ENCODE results near the gene GIGYF2. TPM values are rescaled to one million over a fixed set of nuclear protein-coding genes. Genes with fewer than 3 reads are reported as not detected.

Gene GIGYF2
- total RNA-seq, 1 experiment from 2014 or later = 60.6 TPM

DNA sequence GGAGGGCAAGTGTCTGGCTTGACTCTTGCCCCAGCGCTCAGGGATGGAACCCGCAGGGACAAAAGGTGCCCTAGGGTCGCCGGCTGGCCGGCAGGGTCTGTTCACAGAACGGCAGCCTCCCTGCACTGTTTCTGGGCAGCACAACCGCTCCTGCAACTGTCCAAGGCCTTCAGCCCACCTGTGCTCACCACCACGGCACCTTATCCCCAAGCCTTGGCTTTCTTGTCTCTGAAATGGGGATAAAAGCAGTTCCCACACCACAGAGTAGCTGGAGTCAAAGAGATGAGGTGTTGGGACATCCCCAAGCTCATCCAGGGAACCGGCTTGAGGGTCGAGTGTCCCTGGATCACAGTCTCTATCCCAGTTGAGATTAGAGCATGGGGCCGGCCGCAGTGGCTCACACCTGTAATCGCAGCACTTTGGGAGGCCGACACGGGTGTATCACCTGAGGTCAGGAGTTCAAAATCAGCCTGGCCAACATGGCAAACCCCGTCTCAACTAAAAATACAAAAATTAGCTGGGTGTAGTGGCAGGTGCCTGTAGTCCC lies 177.6 kb downstream of the GIGYF2 start:
- Histone ChIP-seq H3K9ac (ENCODE audit: low read length) (no peak overlapping the region), H3K4me3 (replicated peaks in 1 of 2; ENCODE audit: low read depth in 1 of 2, low read length in 2 of 2) (no peak overlapping the region), H4K20me1 (ENCODE audit: insufficient read depth) (no peaks in the 10 kb centered on the region), H3K9me3 (ENCODE audit: control insufficient read depth in 1 of 2, insufficient read depth in 1 of 2, low read depth in 1 of 2, low read length in 2 of 2) (no peaks in the 10 kb centered on the region), H3K4me1 (ENCODE audit: control insufficient read depth in 1 of 2, insufficient read depth in 2 of 2, low read length in 2 of 2) (no peaks in the 10 kb centered on the region), H3K36me3 (ENCODE audit: control insufficient read depth in 1 of 2, insufficient read depth in 2 of 2, low read length in 2 of 2) (0 out of 4 replicates have a peak, but pooled peaks cover 0 to 7% of the 10 kb centered on the region in 2 experiments), H2AFZ (ENCODE audit: low read depth, low read length, poor library complexity, severe bottlenecking) (no peak overlapping the region), H3K9me2 (ENCODE audit: insufficient read depth) (no peaks in the 10 kb centered on the region), H3K27me3 (ENCODE audit: insufficient read depth, low read length) (no peaks in the 10 kb centered on the region), H3K4me2 (ENCODE audit: low read length) (no peak overlapping the region), H3K27ac (ENCODE audit: low read depth, low read length) (no peak overlapping the region), H3K79me2 (ENCODE audit: insufficient read depth, low read length) (no peaks in the 10 kb centered on the region)
- RAD21 ChIA-PET (ENCODE audit: low non-redundant PET in 1 of 2, low total read pairs in 2 of 2, uncharacterized antibody in 2 of 2, unreplicated experiment in 2 of 2) = no interaction called here
- no TSS peak for BruUV-seq (replicated peaks)
- CTCF ChIA-PET = no interaction called here
- DNase-seq (ENCODE audit: low read depth, low spot score) (no peak), ATAC-seq (no peak)
- intact Hi-C loops (cut with micrococcal nuclease) = no loop called here
- POLR2A ChIA-PET = no interaction called here
- TF ChIP-seq ZNF274 (IDR thresholded peaks at IDR 0.05; ENCODE audit: low read depth, low read length) (no peak), POLR2A (IDR thresholded peaks at IDR 0.05; ENCODE audit: borderline replicate concordance, extremely low read depth, insufficient read depth, insufficient read length) (no peak), YY1 (IDR thresholded peaks at IDR 0.05; ENCODE audit: extremely low read depth, insufficient replicate concordance, low read depth, low read length) (no peak), SRF (IDR thresholded peaks at IDR 0.05; ENCODE audit: low read depth) (no peak), EZH2phosphoT487 (IDR thresholded peaks at IDR 0.05; ENCODE audit: borderline replicate concordance) (no peak), RAD21 (IDR thresholded peaks at IDR 0.05; ENCODE audit: low read depth) (no peak), SIN3A (IDR thresholded peaks at IDR 0.05; ENCODE audit: low read depth) (no peak), JUND (IDR thresholded peaks at IDR 0.05) (no peak), FOSL1 (IDR thresholded peaks at IDR 0.05; ENCODE audit: low read depth) (no peak), POLR2AphosphoS5 (IDR thresholded peaks at IDR 0.05; ENCODE audit: low read depth, low read length) (no peak), CBX3 (IDR thresholded peaks at IDR 0.05; ENCODE audit: low read depth) (no peak), TCF7L2 (IDR thresholded peaks at IDR 0.05; ENCODE audit: borderline replicate concordance, extremely low read depth, insufficient read depth, insufficient read length) (no peak), EGR1 (IDR thresholded peaks at IDR 0.05; ENCODE audit: low read depth) (no peak), EZH2 (IDR thresholded peaks at IDR 0.05) (no peak), CEBPB (IDR thresholded peaks at IDR 0.05; ENCODE audit: low read depth) (no peak), ZFX (IDR thresholded peaks at IDR 0.05) (no peak)
- TF ChIP-seq, protein P1, sequence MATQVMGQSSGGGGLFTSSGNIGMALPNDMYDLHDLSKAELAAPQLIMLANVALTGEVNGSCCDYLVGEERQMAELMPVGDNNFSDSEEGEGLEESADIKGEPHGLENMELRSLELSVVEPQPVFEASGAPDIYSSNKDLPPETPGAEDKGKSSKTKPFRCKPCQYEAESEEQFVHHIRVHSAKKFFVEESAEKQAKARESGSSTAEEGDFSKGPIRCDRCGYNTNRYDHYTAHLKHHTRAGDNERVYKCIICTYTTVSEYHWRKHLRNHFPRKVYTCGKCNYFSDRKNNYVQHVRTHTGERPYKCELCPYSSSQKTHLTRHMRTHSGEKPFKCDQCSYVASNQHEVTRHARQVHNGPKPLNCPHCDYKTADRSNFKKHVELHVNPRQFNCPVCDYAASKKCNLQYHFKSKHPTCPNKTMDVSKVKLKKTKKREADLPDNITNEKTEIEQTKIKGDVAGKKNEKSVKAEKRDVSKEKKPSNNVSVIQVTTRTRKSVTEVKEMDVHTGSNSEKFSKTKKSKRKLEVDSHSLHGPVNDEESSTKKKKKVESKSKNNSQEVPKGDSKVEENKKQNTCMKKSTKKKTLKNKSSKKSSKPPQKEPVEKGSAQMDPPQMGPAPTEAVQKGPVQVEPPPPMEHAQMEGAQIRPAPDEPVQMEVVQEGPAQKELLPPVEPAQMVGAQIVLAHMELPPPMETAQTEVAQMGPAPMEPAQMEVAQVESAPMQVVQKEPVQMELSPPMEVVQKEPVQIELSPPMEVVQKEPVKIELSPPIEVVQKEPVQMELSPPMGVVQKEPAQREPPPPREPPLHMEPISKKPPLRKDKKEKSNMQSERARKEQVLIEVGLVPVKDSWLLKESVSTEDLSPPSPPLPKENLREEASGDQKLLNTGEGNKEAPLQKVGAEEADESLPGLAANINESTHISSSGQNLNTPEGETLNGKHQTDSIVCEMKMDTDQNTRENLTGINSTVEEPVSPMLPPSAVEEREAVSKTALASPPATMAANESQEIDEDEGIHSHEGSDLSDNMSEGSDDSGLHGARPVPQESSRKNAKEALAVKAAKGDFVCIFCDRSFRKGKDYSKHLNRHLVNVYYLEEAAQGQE (IDR thresholded peaks at IDR 0.05; ENCODE audit: low read depth) = no peak
- TF ChIP-seq, protein P2, sequence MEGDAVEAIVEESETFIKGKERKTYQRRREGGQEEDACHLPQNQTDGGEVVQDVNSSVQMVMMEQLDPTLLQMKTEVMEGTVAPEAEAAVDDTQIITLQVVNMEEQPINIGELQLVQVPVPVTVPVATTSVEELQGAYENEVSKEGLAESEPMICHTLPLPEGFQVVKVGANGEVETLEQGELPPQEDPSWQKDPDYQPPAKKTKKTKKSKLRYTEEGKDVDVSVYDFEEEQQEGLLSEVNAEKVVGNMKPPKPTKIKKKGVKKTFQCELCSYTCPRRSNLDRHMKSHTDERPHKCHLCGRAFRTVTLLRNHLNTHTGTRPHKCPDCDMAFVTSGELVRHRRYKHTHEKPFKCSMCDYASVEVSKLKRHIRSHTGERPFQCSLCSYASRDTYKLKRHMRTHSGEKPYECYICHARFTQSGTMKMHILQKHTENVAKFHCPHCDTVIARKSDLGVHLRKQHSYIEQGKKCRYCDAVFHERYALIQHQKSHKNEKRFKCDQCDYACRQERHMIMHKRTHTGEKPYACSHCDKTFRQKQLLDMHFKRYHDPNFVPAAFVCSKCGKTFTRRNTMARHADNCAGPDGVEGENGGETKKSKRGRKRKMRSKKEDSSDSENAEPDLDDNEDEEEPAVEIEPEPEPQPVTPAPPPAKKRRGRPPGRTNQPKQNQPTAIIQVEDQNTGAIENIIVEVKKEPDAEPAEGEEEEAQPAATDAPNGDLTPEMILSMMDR (IDR thresholded peaks at IDR 0.05 in 2 of 3, conservative IDR thresholded peaks at IDR 0.05 in 1 of 3; ENCODE audit: borderline replicate concordance in 1 of 3, insufficient read depth in 1 of 3, low read depth in 2 of 3, low read length in 2 of 3) = no peak
- TF ChIP-seq, protein P3, sequence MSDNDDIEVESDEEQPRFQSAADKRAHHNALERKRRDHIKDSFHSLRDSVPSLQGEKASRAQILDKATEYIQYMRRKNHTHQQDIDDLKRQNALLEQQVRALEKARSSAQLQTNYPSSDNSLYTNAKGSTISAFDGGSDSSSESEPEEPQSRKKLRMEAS (IDR thresholded peaks at IDR 0.05) = no peak
- TF ChIP-seq, protein P4, sequence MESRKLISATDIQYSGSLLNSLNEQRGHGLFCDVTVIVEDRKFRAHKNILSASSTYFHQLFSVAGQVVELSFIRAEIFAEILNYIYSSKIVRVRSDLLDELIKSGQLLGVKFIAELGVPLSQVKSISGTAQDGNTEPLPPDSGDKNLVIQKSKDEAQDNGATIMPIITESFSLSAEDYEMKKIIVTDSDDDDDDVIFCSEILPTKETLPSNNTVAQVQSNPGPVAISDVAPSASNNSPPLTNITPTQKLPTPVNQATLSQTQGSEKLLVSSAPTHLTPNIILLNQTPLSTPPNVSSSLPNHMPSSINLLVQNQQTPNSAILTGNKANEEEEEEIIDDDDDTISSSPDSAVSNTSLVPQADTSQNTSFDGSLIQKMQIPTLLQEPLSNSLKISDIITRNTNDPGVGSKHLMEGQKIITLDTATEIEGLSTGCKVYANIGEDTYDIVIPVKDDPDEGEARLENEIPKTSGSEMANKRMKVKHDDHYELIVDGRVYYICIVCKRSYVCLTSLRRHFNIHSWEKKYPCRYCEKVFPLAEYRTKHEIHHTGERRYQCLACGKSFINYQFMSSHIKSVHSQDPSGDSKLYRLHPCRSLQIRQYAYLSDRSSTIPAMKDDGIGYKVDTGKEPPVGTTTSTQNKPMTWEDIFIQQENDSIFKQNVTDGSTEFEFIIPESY (IDR thresholded peaks at IDR 0.05; ENCODE audit: extremely low read depth, insufficient replicate concordance, low read length) = no peak

Measured in HCT116 (cell line).